Activated CD4-positive, alpha-beta memory T cell treated with anti-CD3 and anti-CD28 coated beads for 36 hours (primary cell): Measurements from ENCODE around the gene RND1. TPM values are rescaled to one million over a fixed set of nuclear protein-coding genes. Genes with fewer than 3 reads are reported as not detected.

ENCODE experiments used
- total RNA-seq, 2 experiments: library from RNA; stranded (reverse); gene quantifications; one replicate each; pipeline ENCODE4 v1.2.3, GENCODE V29; 2021

Gene RND1
- total RNA-seq, 2 experiments from 2014 or later: 2.4 to 3.5 TPM

Other genes starting within 250 kb of the RND1 start
- gene KANSL2, start 183.6 kb downstream of the RND1 start, total RNA-seq: 10 to 100 TPM; 45.7 to 48.4 TPM
- 10 to 100 TPM; 66.2 to 73.3 TPM for gene CCNT1, start 149.2 kb downstream of the RND1 start, total RNA-seq
- gene ADCY6, start 76.8 kb downstream of the RND1 start, total RNA-seq: under 1 TPM; 0.15 to 0.21 TPM
- gene CACNB3, start 47.4 kb downstream of the RND1 start, total RNA-seq: 10 to 100 TPM; 18.3 to 19.0 TPM
- 100 to 1,000 TPM; 119 to 121 TPM for gene DDX23, start 13.7 kb downstream of the RND1 start, total RNA-seq
- gene FKBP11, start 59.6 kb upstream of the RND1 start, total RNA-seq: 10 to 100 TPM; 82.0 to 89.0 TPM
- gene ARF3, start 91.6 kb upstream of the RND1 start, total RNA-seq: 100 to 1,000 TPM; 110 to 121 TPM
- under 1 TPM; 0.10 to 0.21 TPM for gene WNT10B, start 105.9 kb upstream of the RND1 start, total RNA-seq
- not detected for gene WNT1, start 112.5 kb upstream of the RND1 start, total RNA-seq
- gene DDN, start 133.5 kb upstream of the RND1 start, total RNA-seq: under 1 TPM; 0.22 to 0.26 TPM
- 10 to 100 TPM; 52.0 to 55.8 TPM for gene PRKAG1, start 152.9 kb upstream of the RND1 start, total RNA-seq
- gene KMT2D, start 194.9 kb upstream of the RND1 start, total RNA-seq: 10 to 100 TPM; 47.9 to 49.0 TPM
- 10 to 100 TPM; 15.6 to 16.1 TPM for gene RHEBL1, start 204.1 kb upstream of the RND1 start, total RNA-seq
- gene DHH, start 228.9 kb upstream of the RND1 start, total RNA-seq: not detected
- gene LMBR1L, start 245.0 kb upstream of the RND1 start, total RNA-seq: 10 to 100 TPM; 55.0 to 59.1 TPM